ENCODE results near the gene SRP14. TPM values are rescaled to one million over a fixed set of nuclear protein-coding genes. Genes with fewer than 3 reads are reported as not detected.

The SRP14 gene
- total RNA-seq, 1 experiment from 2014 or later = 168 TPM

Other genes starting within 250 kb of the SRP14 start
- 1.7 TPM for gene GPR176, start 118.9 kb downstream of the SRP14 start, total RNA-seq (2021; ENCODE audit: unreplicated experiment)
- gene EIF2AK4, start 105.1 kb downstream of the SRP14 start, total RNA-seq (2021; ENCODE audit: unreplicated experiment) = 42.8 TPM
- gene BMF, start 69.7 kb upstream of the SRP14 start, total RNA-seq (2021; ENCODE audit: unreplicated experiment) = 1.0 TPM
- gene BUB1B, start 121.9 kb upstream of the SRP14 start, total RNA-seq (2021; ENCODE audit: unreplicated experiment) = 92.9 TPM
- 19.9 TPM for gene PAK6, start 199.9 kb upstream of the SRP14 start, total RNA-seq (2021; ENCODE audit: unreplicated experiment)
- gene ANKRD63, start 243.9 kb upstream of the SRP14 start, total RNA-seq (2021; ENCODE audit: unreplicated experiment) = 0.89 TPM